Tibial nerve (tissue), 3 donors: ENCODE data around the gene HOMER3.

Source experiments
- POLR2A ChIP-seq, 2 donors: fragments of 450-650 bp; IDR thresholded peaks; one replicate each; pipeline ENCODE4 v1.6.1; 2017; ENCODE audit warnings: antibody characterized with exemption in 2 of 2, mild to moderate bottlenecking in 2 of 2, moderate library complexity in 2 of 2
- TF ChIP-seq, protein P1 (sequence below), 5 experiments: fragments of 200-600 bp in 3 of 5; fragments of 450-650 bp in 2 of 5; sonication (generic) in 3 of 5; IDR thresholded peaks; one replicate each; pipeline ENCODE4 v1.5.1; 2016 to 2019; ENCODE audit warnings: antibody characterized with exemption in 5 of 5, mild to moderate bottlenecking in 3 of 5, moderate library complexity in 2 of 5

GRCh38 chr19:18985257-18985656 is 44.2 kb upstream of the HOMER3 start:
- TF ChIP-seq, protein P1, sequence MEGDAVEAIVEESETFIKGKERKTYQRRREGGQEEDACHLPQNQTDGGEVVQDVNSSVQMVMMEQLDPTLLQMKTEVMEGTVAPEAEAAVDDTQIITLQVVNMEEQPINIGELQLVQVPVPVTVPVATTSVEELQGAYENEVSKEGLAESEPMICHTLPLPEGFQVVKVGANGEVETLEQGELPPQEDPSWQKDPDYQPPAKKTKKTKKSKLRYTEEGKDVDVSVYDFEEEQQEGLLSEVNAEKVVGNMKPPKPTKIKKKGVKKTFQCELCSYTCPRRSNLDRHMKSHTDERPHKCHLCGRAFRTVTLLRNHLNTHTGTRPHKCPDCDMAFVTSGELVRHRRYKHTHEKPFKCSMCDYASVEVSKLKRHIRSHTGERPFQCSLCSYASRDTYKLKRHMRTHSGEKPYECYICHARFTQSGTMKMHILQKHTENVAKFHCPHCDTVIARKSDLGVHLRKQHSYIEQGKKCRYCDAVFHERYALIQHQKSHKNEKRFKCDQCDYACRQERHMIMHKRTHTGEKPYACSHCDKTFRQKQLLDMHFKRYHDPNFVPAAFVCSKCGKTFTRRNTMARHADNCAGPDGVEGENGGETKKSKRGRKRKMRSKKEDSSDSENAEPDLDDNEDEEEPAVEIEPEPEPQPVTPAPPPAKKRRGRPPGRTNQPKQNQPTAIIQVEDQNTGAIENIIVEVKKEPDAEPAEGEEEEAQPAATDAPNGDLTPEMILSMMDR (IDR thresholded peaks at IDR 0.05): no peak
- no peak for TF ChIP-seq POLR2A (IDR thresholded peaks at IDR 0.05)
